ENCODE data around the gene RSRC2. TPM values are rescaled to one million over a fixed set of nuclear protein-coding genes. Genes with fewer than 3 reads are reported as not detected.

The RSRC2 gene
- total RNA-seq, 1 experiment from 2014 or later = 68.7 TPM

DNA sequence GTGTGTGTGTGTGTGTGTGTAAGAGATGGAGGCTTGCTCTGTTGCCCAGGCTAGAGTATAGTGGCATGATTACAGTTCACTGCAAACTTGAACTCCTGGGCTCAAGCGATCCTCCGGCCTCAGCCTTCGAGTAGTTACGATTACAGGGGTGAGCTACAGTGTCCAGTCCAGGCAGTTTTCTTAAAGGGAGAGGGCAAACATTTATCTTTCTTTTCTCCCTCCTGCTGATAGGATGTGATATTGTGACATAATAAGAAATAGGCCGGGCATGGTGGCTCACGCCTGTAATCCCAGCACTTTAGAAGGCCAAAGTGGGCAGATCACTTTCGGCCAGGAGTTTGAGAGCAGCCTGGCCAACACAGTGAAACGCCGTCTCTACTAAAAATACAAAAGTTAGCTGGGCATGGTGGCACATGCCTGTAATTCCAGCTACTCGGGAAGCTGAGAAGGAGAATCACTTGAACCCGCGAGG, 72.5 kb downstream of the RSRC2 start:
- Histone ChIP-seq H3K36me3 (ENCODE audit: control insufficient read depth in 1 of 2, insufficient read depth in 2 of 2, low read length in 2 of 2) (no peaks in the 10 kb centered on the region), H3K9me3 (ENCODE audit: control insufficient read depth in 1 of 2, insufficient read depth in 1 of 2, low read depth in 1 of 2, low read length in 2 of 2) (no peaks in the 10 kb centered on the region), H3K79me2 (ENCODE audit: insufficient read depth, low read length) (no peaks in the 10 kb centered on the region), H3K27ac (ENCODE audit: low read depth, low read length) (no peak overlapping the region), H3K27me3 (ENCODE audit: insufficient read depth, low read length) (no peaks in the 10 kb centered on the region), H3K9ac (ENCODE audit: low read length) (no peak overlapping the region), H2AFZ (ENCODE audit: low read depth, low read length, poor library complexity, severe bottlenecking) (no peak overlapping the region), H3K4me1 (ENCODE audit: control insufficient read depth in 1 of 2, insufficient read depth in 2 of 2, low read length in 2 of 2) (peaks cover 4 to 16% of the 10 kb centered on the region in 2 experiments; a peak in 3 of 4 replicates), H3K9me2 (ENCODE audit: insufficient read depth) (no peaks in the 10 kb centered on the region), H4K20me1 (ENCODE audit: insufficient read depth) (no peaks in the 10 kb centered on the region), H3K4me2 (ENCODE audit: low read length) (no peak overlapping the region), H3K4me3 (replicated peaks in 1 of 2; ENCODE audit: low read depth in 1 of 2, low read length in 2 of 2) (no peak overlapping the region)
- ChIA-PET POLR2A (no interaction called here), RAD21 (ENCODE audit: low non-redundant PET in 1 of 2, low total read pairs in 2 of 2, uncharacterized antibody in 2 of 2, unreplicated experiment in 2 of 2) (no interaction called here), CTCF (interaction anchor here (1.0 kb wide), 1 partner anchor 17 kb away, joined by 3 read pairs; no protein-coding TSS in a partner anchor)
- no peak for DNase-seq (ENCODE audit: low read depth, low spot score)
- BruUV-seq (replicated peaks) = no TSS peak
- intact Hi-C loops (cut with micrococcal nuclease) = no loop called here
- no peak; the same call in 1 of the 2 replicates for ATAC-seq
- TF ChIP-seq, protein P1, sequence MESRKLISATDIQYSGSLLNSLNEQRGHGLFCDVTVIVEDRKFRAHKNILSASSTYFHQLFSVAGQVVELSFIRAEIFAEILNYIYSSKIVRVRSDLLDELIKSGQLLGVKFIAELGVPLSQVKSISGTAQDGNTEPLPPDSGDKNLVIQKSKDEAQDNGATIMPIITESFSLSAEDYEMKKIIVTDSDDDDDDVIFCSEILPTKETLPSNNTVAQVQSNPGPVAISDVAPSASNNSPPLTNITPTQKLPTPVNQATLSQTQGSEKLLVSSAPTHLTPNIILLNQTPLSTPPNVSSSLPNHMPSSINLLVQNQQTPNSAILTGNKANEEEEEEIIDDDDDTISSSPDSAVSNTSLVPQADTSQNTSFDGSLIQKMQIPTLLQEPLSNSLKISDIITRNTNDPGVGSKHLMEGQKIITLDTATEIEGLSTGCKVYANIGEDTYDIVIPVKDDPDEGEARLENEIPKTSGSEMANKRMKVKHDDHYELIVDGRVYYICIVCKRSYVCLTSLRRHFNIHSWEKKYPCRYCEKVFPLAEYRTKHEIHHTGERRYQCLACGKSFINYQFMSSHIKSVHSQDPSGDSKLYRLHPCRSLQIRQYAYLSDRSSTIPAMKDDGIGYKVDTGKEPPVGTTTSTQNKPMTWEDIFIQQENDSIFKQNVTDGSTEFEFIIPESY (IDR thresholded peaks at IDR 0.05; ENCODE audit: extremely low read depth, insufficient replicate concordance, low read length) = no peak
- TF ChIP-seq FOSL1 (IDR thresholded peaks at IDR 0.05; ENCODE audit: low read depth) = no peak
- TF ChIP-seq ELF1 (IDR thresholded peaks at IDR 0.05; ENCODE audit: borderline replicate concordance, low read depth) = no peak
- no peak for TF ChIP-seq POLR2AphosphoS5 (IDR thresholded peaks at IDR 0.05; ENCODE audit: low read depth, low read length)
- TF ChIP-seq, protein P2, sequence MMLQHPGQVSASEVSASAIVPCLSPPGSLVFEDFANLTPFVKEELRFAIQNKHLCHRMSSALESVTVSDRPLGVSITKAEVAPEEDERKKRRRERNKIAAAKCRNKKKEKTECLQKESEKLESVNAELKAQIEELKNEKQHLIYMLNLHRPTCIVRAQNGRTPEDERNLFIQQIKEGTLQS (IDR thresholded peaks at IDR 0.05) = no peak
- TF ChIP-seq EZH2 (IDR thresholded peaks at IDR 0.05) = no peak
- no peak for TF ChIP-seq RAD21 (IDR thresholded peaks at IDR 0.05; ENCODE audit: low read depth)
- TF ChIP-seq, protein P3, sequence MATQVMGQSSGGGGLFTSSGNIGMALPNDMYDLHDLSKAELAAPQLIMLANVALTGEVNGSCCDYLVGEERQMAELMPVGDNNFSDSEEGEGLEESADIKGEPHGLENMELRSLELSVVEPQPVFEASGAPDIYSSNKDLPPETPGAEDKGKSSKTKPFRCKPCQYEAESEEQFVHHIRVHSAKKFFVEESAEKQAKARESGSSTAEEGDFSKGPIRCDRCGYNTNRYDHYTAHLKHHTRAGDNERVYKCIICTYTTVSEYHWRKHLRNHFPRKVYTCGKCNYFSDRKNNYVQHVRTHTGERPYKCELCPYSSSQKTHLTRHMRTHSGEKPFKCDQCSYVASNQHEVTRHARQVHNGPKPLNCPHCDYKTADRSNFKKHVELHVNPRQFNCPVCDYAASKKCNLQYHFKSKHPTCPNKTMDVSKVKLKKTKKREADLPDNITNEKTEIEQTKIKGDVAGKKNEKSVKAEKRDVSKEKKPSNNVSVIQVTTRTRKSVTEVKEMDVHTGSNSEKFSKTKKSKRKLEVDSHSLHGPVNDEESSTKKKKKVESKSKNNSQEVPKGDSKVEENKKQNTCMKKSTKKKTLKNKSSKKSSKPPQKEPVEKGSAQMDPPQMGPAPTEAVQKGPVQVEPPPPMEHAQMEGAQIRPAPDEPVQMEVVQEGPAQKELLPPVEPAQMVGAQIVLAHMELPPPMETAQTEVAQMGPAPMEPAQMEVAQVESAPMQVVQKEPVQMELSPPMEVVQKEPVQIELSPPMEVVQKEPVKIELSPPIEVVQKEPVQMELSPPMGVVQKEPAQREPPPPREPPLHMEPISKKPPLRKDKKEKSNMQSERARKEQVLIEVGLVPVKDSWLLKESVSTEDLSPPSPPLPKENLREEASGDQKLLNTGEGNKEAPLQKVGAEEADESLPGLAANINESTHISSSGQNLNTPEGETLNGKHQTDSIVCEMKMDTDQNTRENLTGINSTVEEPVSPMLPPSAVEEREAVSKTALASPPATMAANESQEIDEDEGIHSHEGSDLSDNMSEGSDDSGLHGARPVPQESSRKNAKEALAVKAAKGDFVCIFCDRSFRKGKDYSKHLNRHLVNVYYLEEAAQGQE (IDR thresholded peaks at IDR 0.05; ENCODE audit: low read depth) = no peak
- no peak for TF ChIP-seq SP1 (IDR thresholded peaks at IDR 0.05; ENCODE audit: low read depth)
- TF ChIP-seq YY1 (IDR thresholded peaks at IDR 0.05; ENCODE audit: extremely low read depth, insufficient replicate concordance, low read depth, low read length) = no peak
- TF ChIP-seq, protein P4, sequence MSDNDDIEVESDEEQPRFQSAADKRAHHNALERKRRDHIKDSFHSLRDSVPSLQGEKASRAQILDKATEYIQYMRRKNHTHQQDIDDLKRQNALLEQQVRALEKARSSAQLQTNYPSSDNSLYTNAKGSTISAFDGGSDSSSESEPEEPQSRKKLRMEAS (IDR thresholded peaks at IDR 0.05) = no peak
- no peak for TF ChIP-seq TCF7L2 (IDR thresholded peaks at IDR 0.05; ENCODE audit: borderline replicate concordance, extremely low read depth, insufficient read depth, insufficient read length)
- TF ChIP-seq CEBPB (IDR thresholded peaks at IDR 0.05; ENCODE audit: low read depth) = no peak
- no peak for TF ChIP-seq EGR1 (IDR thresholded peaks at IDR 0.05; ENCODE audit: low read depth)
- no peak for TF ChIP-seq ZNF274 (IDR thresholded peaks at IDR 0.05; ENCODE audit: low read depth, low read length)
- TF ChIP-seq, protein P5, sequence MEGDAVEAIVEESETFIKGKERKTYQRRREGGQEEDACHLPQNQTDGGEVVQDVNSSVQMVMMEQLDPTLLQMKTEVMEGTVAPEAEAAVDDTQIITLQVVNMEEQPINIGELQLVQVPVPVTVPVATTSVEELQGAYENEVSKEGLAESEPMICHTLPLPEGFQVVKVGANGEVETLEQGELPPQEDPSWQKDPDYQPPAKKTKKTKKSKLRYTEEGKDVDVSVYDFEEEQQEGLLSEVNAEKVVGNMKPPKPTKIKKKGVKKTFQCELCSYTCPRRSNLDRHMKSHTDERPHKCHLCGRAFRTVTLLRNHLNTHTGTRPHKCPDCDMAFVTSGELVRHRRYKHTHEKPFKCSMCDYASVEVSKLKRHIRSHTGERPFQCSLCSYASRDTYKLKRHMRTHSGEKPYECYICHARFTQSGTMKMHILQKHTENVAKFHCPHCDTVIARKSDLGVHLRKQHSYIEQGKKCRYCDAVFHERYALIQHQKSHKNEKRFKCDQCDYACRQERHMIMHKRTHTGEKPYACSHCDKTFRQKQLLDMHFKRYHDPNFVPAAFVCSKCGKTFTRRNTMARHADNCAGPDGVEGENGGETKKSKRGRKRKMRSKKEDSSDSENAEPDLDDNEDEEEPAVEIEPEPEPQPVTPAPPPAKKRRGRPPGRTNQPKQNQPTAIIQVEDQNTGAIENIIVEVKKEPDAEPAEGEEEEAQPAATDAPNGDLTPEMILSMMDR (IDR thresholded peaks at IDR 0.05 in 2 of 3, conservative IDR thresholded peaks at IDR 0.05 in 1 of 3; ENCODE audit: borderline replicate concordance in 1 of 3, insufficient read depth in 1 of 3, low read depth in 2 of 3, low read length in 2 of 3) = no peak
- TF ChIP-seq EZH2phosphoT487 (IDR thresholded peaks at IDR 0.05; ENCODE audit: borderline replicate concordance) = no peak
